GM19452 (cell line): ENCODE data around the gene ARHGEF10L.

ENCODE experiments used
- ATAC-seq: cut with Tn5 transposase; IDR thresholded peaks from one replicate; pipeline ENCODE4 v1.9.1; 2021; ENCODE audit not compliant: unreplicated experiment

The ARHGEF10L gene

GRCh38 chr1:17521946-17522612 lies 17.4 kb upstream of the ARHGEF10L start:
- no peak for ATAC-seq

- no peak for ATAC-seq
Measured at GRCh38 chr1:17523321-17524041, 16.0 kb upstream of the ARHGEF10L start.

- no peak for ATAC-seq
Measured at GRCh38 chr1:17524645-17525044, 14.9 kb upstream of the ARHGEF10L start.

- ATAC-seq = no peak
Measured at GRCh38 chr1:17525996-17526686, 13.4 kb upstream of the ARHGEF10L start.

GRCh38 chr1:17527036-17527914 lies 12.2 kb upstream of the ARHGEF10L start:
- ATAC-seq = no peak

GRCh38 chr1:17529381-17529780 lies 10.1 kb upstream of the ARHGEF10L start:
- ATAC-seq = no peak

GRCh38 chr1:17531343-17531681 lies 8.2 kb upstream of the ARHGEF10L start:
- no peak for ATAC-seq

- ATAC-seq = no peak
Measured at GRCh38 chr1:17531682-17532487, 7.6 kb upstream of the ARHGEF10L start.

- no peak for ATAC-seq
Measured at GRCh38 chr1:17533201-17533600, 6.3 kb upstream of the ARHGEF10L start.

GRCh38 chr1:17535300-17535936 lies 4.1 kb upstream of the ARHGEF10L start:
- no peak for ATAC-seq

- ATAC-seq = no peak
Measured at GRCh38 chr1:17538010-17538409, 1.5 kb upstream of the ARHGEF10L start.

GRCh38 chr1:17538428-17539117 lies 925 bp upstream of the ARHGEF10L start:
- no peak for ATAC-seq

- ATAC-seq = no peak
Measured at GRCh38 chr1:17539118-17539476, 401 bp upstream of the ARHGEF10L start.

- no peak for ATAC-seq
Measured at GRCh38 chr1:17540255-17541001, 930 bp downstream of the ARHGEF10L start.

GRCh38 chr1:17542645-17543044 lies 3.1 kb downstream of the ARHGEF10L start:
- no peak for ATAC-seq

GRCh38 chr1:17544776-17545350 lies 5.4 kb downstream of the ARHGEF10L start:
- no peak for ATAC-seq

- no peak for ATAC-seq
Measured at GRCh38 chr1:17545356-17545755, 5.9 kb downstream of the ARHGEF10L start.

- ATAC-seq = no peak
Measured at GRCh38 chr1:17546946-17547670, 7.6 kb downstream of the ARHGEF10L start.
